ENCODE results near the gene DGKH.

Gene DGKH

DNA sequence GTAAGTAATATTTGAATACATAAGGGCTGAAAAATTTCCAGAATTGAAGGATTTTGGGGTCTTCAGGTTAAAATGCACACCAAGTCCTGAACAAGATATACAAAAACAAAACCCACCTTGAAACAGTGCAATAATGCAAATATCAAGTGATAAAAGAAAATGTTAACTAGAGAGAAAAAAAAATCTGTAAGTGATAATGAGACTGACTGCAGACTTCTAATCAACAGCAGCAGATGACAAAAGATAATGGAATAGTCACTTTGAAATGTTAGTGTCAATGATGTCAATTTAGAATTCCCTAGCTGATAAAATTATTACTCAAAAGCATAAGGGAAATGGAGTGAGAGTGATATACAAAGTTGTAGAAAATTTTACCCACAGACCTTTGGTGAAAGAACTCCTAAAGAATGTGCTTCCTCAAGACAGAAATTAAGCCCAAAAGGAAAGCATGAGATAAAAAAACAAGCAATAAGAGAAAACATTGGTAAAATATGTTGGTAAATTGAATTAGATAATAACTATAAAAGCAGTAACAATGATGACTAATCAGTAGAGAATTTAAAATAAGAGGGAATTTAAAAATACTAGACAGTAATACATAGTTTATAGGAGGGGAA lies 12.4 kb upstream of the DGKH start:
- TF ChIP-seq, protein P1, sequence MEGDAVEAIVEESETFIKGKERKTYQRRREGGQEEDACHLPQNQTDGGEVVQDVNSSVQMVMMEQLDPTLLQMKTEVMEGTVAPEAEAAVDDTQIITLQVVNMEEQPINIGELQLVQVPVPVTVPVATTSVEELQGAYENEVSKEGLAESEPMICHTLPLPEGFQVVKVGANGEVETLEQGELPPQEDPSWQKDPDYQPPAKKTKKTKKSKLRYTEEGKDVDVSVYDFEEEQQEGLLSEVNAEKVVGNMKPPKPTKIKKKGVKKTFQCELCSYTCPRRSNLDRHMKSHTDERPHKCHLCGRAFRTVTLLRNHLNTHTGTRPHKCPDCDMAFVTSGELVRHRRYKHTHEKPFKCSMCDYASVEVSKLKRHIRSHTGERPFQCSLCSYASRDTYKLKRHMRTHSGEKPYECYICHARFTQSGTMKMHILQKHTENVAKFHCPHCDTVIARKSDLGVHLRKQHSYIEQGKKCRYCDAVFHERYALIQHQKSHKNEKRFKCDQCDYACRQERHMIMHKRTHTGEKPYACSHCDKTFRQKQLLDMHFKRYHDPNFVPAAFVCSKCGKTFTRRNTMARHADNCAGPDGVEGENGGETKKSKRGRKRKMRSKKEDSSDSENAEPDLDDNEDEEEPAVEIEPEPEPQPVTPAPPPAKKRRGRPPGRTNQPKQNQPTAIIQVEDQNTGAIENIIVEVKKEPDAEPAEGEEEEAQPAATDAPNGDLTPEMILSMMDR (conservative IDR thresholded peaks at IDR 0.05; ENCODE audit: low read depth, low read length) = no peak
- no peak for DNase-seq (ENCODE audit: low read depth)
- no peak overlapping the region for H3K4me3 ChIP-seq (ENCODE audit: low read length)

DNA sequence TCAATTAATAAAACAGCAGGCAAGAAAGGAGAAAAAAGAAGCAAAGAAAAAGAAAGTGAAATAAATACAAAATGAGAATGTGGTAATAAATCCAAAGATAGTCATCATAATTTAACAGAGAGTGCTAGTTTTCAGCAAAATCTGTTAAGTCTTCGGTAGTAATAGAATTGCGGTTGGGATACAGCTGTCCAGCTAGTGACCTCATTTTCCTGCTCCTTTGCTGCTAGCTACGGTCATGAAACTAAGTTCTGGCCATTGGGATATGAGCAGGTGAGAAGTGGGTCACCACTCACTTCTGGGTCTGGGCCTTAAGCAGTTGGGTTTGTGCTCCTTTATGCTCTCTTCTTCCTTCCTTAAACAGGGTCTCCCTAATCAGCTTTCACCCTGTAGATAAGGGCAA lies 11.7 kb upstream of the DGKH start:
- DNase-seq (ENCODE audit: low read depth) = no peak
- no peak overlapping the region for H3K4me3 ChIP-seq (ENCODE audit: low read length)
- TF ChIP-seq, protein P1 (conservative IDR thresholded peaks at IDR 0.05; ENCODE audit: low read depth, low read length) = no peak

DNA sequence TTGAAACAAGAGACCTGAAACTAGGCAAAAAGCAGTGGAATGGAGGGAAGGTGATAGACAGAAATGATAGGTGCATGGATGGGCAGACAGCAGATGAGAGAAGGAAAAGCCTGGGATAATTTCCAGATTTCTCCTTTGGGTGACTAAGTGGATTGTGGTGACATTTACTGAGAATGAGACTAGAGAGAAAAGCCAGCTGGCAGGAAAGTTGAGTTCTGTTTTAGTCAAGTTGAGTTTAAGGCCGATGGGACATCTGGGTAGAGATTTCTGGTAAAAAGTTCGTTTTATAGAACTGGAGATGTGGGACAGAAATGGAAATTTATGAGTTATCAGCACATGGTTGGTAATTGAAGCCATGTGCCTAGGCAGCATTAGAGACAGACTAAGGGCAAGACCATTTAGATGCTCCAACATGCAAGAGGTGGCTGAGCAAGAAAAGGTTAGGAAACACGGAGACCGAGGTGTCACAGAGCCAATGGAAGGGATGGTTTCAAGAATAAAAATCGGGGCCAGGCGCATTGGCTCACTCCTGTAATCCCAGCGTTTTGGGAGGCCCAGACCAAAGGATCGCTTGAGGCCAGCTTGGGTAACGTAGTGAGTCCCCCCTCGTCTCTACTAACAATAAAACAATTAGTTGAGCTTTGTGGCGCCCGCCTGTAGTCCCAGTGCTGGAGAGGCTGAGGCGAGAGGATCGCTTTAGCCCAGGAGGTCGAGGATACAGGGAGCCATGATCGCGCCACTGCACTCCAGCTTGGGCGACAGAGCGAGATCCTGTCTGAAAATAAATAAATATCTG lies 9.6 kb upstream of the DGKH start:
- no peak for DNase-seq (ENCODE audit: low read depth)
- H3K4me3 ChIP-seq (ENCODE audit: low read length) = no peak overlapping the region
- TF ChIP-seq, protein P1 (conservative IDR thresholded peaks at IDR 0.05; ENCODE audit: low read depth, low read length) = no peak

DNA sequence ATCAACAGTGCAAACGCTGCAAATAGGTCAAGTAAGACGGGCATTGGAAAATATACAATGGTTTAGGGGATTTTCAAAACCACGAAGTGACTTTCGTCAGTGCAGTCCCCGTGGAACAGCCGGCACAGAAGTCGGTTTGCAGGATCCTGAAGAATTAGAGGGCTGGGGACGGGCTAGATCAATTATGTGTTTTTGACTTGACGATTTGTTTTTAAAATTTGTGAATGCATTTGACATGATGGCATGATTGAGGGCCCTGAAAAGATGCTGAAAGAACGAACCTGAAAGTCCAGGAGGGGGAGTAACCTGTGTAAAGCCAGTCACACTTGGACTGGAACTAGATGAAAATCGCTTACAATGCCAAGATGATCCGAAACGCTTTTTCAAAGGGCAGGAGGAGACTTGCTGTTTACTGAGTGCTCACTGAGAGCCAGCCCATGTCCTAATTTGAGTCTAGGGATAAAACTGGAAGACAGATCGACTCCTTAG lies 8.9 kb upstream of the DGKH start:
- DNase-seq (ENCODE audit: low read depth) = no peak
- peak overlapping the region; percentile 58 for H3K4me3 ChIP-seq (ENCODE audit: low read length)
- TF ChIP-seq, protein P1 (conservative IDR thresholded peaks at IDR 0.05; ENCODE audit: low read depth, low read length) = no peak

DNA sequence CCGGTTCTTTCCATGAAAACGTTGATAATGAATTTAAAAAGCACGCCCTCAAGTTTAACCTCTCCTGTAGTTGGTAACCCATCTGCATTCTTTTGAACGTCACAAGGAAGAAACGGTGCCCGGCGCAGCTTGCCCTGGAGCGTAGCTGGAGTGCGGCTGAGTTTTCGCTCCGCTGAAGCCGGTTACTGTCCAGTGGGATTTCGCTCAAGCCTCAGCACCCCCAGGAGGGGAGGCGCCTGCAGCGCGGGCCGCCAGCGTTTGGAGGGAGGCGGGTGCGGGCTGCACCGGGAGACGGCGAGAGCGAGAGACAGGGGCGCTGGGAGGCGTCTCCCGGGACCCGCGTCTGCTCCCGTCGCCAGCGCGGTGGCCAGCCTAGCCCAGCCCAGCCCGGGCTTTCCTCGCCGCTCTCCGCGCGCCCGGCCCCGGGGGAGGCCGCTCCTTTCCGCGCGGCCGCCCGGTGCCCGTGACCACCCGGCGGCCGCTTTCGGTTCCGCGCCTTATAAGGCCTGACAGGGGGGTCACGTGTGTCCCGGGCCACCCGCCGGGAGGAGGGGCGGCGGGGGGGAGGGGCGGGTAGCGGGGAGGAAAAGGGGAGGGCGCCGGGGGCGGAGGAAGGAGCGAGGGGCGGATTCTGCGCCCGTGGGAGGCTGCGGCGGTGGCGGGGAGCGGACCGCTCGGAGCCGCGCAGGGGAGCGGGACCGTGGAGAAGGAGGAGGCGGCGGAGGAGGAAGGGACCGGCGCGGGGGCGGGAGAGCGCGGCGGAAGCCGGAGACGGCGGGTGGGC lies 8.3 kb upstream of the DGKH start:
- TF ChIP-seq, protein P1 (conservative IDR thresholded peaks at IDR 0.05; ENCODE audit: low read depth, low read length) = no peak
- H3K4me3 ChIP-seq (ENCODE audit: low read length) = peak overlapping the region; percentile 58
- DNase-seq (ENCODE audit: low read depth) = peak; percentile 81

DNA sequence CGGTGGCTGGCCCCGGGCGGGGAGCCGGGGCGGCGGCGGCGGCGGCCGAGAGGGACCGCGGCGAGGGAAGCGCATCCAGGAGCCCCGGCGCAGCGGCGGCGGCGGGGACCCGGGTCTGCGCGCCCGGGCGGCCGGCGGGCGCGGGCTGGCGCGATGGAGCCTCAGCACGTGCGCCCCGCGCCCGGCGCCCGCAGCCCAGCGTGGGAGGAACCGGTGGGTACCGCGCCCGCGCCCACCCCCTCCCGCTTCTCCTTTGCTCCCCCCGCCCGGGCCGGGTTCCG lies 7.8 kb upstream of the DGKH start:
- no peak for DNase-seq (ENCODE audit: low read depth)
- peak overlapping the region; percentile 66 for H3K4me3 ChIP-seq (ENCODE audit: low read length)
- TF ChIP-seq, protein P1 (conservative IDR thresholded peaks at IDR 0.05; ENCODE audit: low read depth, low read length) = no peak
